Islet of Langerhans (tissue), 1 donor: ENCODE data around the gene CRKL.
"Not testable (repeated sequence)": the region's sequence is repeated elsewhere in the genome, so short reads cannot be mapped to it uniquely, and the experiment has no call there.

Experiments
- FAIRE-seq: peaks from one replicate; lab custom pipeline; 2011; peaks lifted over from hg19 to GRCh38; lab: Jason Lieb, UNC

The CRKL gene

GRCh38 chr22:20967697-20968211 lies 50.5 kb downstream of the CRKL start:
- no peak for FAIRE-seq

DNA sequence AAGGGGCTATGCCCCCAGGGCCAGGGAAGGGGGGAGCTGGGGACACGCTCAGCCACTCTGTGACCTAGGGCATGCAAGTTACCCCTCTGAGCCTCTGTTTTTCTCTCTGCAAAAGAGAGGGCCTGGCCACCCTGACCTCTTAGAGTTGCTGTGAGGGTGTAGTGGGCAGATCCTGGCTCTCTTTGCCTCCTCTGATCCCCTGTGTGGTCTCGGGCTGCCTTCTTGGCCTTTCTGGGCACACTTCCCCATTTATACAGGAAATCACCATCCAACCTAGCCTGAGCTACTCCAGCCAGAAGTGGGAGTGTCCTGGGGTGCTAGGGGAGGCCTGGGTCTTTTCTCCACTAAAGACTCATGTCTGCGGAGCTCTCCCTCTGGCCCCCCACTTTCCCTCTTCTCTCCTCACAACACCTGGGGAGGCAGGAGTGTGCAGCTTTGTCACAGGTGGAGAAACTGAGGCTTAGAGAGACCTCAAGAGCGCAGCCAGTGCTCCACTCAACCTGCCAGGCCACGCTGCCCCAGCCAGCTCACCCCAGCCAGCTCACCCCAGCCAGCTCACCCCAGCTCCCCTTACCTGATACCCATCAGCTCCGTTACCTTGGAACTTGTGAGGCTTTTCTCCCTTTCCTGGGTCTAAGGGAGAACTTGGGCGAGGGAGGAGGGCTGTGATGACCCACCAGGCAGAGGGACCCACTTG lies 51.2 kb downstream of the CRKL start:
- FAIRE-seq: no peak

- no peak for FAIRE-seq
These were observed 53.9 kb downstream of the CRKL start for GRCh38 chr22:20970939-20971657.

DNA sequence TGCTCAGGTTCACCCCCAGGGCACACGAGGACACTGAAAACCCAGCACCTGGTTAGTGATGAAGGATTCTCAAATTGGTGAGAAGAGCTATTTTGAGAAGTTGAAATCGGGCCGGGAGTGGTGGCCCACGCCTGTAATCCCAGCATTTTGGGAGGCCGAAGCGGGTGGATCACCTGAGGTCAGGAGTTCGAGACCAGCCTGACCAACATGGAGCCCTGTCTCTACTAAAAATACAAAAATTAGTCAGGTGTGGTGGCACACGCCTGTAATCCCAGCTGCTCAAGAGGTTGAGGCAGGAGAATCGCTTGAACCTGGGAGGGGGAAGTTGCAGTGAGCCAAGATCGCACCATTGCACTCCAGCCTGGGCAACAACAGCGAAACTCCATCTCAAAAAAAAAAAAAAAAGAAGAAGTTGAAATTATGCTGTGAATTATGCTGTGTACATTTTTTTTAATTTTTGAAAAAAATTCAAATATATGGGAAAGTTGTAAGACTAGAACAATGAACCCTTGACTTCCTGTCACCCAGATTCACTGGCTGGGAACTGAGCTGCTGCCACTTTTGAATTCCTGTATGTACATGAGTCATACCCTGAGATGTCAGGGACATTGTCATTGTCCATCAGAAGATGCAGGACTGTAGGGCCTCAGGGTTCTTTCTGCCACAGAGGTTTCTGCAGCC lies 54.9 kb downstream of the CRKL start:
- not testable (repeated sequence) for FAIRE-seq

GRCh38 chr22:20972933-20973577 lies 55.8 kb downstream of the CRKL start:
- no peak for FAIRE-seq

GRCh38 chr22:20973634-20974286 lies 56.6 kb downstream of the CRKL start:
- no peak for FAIRE-seq

DNA sequence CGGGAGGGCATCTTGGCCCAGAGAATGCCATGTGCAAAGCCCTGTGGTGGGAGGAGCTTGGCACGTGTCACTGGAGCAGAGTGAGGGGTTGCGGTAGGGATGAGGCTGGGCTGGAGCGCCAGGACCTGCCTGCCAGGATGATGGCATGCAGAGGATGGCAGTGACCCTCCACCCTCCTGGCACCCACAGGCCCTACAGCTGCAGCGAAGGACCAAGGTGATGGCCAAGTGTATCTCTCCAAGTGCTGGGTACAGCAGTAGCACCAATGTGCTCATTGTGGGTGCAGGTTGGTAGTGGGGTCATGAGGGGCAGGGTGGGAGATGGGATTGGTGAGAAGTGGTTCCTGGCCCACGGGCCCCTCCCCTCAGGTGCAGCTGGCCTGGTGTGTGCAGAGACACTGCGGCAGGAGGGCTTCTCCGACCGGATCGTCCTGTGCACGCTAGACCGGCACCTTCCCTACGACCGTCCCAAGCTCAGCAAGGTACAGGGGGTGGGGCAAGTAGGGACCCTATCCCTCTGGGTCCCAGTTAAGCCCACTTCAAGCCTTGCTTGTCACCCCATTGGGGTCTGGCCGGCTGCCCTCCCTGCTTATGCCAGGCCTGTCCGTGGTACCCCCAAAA lies 57.2 kb downstream of the CRKL start:
- no peak for FAIRE-seq

GRCh38 chr22:20975541-20976290 lies 58.5 kb downstream of the CRKL start:
- FAIRE-seq: no peak

GRCh38 chr22:20976291-20976877 lies 59.2 kb downstream of the CRKL start:
- FAIRE-seq: no peak

DNA sequence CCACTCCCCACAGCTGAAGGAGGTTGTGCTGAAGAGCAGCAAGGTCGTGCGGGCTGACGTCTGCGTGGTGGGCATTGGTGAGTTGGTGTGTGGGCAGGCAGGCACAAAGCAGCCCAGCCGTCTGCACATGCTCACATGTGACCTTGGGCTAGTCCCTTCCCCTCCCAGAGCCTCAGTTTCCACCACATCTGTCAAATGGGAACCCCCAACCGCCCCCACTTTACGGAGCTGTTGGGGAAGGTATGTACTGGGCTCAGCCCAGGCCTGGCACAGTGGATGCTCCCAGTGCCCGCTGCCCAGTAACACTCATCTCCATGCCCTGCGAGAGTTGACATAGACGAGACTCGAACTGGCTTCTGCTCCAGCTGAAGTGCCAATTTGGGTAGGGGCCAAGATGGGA lies 59.8 kb downstream of the CRKL start:
- no peak for FAIRE-seq

DNA sequence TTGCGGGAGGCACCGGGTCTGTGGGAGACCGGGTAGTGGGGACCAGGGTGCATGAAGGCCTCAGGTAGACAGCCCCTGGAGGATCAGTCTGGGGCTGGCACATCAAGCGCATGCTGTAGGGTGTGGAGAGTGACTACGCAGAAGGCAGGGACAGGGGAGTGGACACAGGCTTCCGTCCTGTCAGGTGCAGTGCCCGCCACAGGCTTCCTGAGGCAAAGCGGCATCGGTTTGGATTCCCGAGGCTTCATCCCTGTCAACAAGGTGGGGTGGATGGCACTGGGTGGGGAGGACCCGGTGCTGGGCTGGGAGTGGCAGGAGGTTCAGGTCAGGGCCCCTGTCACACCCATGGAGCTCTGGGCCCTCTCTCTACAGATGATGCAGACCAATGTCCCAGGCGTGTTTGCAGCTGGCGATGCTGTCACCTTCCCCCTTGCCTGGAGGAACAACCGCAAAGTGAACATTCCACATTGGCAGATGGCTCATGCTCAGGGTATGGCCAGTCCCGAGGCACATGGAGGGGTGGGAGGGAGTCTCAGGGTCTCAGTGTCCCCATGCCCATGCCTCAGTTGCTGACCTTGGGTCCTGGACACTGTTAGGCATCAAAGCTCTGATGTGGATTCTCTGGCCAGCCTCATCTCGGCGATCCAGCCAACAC lies 60.4 kb downstream of the CRKL start:
- no peak for FAIRE-seq

- no peak for FAIRE-seq
These were observed 61.2 kb downstream of the CRKL start for GRCh38 chr22:20978419-20978818.

GRCh38 chr22:20979243-20979809 lies 62.1 kb downstream of the CRKL start:
- no peak for FAIRE-seq

- no peak for FAIRE-seq
These were observed 62.8 kb downstream of the CRKL start for GRCh38 chr22:20979940-20980453.

GRCh38 chr22:20980523-20980922 lies 63.3 kb downstream of the CRKL start:
- FAIRE-seq: no peak

DNA sequence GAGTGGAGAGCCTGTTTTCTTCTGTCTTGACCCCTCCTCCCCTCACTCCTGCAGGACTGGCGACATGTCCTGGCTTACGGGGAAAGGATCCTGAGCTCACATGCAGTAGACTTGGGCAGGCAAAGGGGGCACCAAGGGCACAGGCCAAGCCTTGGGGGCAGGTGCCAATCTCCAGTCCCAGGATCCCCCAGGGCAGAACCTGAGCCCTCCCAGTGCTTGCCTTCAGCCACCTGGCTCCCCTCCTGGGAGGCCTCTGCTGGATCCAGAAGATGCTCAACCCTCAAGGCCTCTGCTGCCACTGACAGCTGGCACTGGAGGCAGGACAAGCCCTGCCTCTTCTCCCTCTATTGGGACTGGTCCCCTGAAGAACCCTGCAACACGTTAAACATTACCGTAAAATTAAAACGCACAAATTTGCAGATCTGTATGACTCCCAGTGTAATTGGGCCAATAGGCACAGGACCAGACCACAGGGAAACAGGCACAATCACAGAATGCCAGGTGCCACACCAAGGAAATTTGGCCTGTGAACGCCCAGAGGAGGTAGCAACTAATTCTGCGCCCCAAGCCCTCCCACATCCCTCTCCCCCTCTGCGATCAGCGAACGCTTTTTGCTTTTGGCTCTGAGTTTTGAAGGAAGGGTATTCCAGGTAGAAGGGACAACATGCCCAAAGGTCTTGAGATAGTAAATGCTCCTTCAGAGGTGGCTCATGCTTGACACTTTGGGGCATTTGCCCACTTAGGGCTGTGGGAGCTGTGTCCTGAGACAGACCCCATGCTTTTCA lies 63.9 kb downstream of the CRKL start:
- FAIRE-seq: no peak

DNA sequence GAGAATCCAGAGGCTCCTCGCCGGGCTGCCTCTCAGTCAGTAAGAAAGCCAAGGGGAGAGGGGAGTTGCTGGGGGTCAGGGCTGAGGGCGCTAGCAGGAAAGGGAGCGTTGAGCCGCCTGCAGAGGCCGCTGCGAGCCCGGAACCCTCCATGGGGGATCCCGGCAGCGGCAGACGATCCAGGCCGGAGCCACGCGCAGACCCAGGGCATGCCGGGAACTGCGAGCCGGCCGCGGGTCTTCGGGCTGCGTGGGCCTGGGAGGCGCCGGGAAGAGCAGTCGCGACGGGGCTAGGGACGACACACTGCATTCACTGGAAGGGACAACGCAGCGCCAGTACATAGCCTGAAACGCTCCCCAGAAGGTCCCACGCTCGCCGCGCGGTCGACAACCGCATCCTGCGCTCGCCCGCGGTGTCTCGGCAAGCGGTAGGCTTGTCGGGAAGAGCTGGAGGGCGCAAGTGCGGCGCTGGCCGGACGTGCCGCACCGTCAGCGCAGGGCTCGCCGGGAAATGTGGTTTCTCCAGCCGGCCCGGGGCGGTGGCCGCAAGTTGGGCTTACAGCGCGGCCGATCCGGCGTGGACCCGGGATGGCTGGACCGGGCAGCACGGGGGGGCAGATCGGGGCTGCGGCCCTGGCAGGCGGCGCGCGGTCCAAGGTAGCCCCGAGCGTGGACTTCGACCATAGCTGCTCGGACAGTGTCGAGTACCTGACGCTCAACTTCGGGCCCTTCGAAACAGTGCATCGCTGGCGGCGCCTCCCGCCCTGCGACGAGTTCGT lies 64.8 kb downstream of the CRKL start, which contains the start of gene LZTR1:
LZTR1 (plus strand) TSS at position 511 of the 776 bp plus-strand sequence; CDS start at position 586, 75 bp downstream.
- no peak for FAIRE-seq

DNA sequence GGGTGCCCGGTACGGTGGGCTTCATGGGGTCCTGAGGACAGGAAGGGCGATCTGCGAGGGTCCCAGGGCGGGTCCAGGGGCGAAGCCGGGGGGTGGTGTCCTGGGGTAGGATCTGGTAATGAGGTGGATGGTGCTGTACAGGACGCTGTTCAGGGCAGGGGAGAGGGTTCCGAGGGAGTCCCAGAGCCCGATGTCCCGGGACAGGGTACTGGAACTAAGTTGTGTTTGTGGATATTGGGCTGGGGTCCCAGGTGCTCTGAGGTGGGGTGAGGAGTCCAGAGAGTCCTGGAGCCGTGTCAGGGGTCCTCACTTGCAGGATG lies 65.3 kb downstream of the CRKL start:
- no peak for FAIRE-seq
